Peyer's patch (tissue), 4 donors: Measurements from ENCODE around the gene ALDH4A1. TPM values are rescaled to one million over a fixed set of nuclear protein-coding genes. Genes with fewer than 3 reads are reported as not detected.

Experiments
- DNase-seq, 3 donors: peaks; one replicate each; pipeline ENCODE4 v3.0.0-alpha.2; 2017 to 2019
- H3K27ac ChIP-seq, 4 donors: fragments of 200-600 bp; sonication (generic); one replicate each; pipeline ENCODE4 v1.5.1; 2016 to 2019
- H3K27me3 ChIP-seq, 2 donors: fragments of 200-600 bp; sonication (generic); one replicate each; pipeline ENCODE4 v1.5.1; 2019
- H3K36me3 ChIP-seq, 3 donors: fragments of 200-600 bp; sonication (generic); one replicate each; pipeline ENCODE4 v1.5.1; 2016 to 2019
- H3K4me1 ChIP-seq, 4 donors: fragments of 200-600 bp; sonication (generic); one replicate each; pipeline ENCODE4 v1.5.1; 2016 to 2019
- H3K4me3 ChIP-seq, 4 donors: fragments of 200-600 bp; sonication (generic); 1 replicate in 3 of 4; 2 replicates in 1 of 4; pipeline ENCODE4 v1.5.1; 2016 to 2019; ENCODE audit warnings: mild to moderate bottlenecking in 1 of 4
- H3K9me3 ChIP-seq, 4 donors: fragments of 200-600 bp; sonication (generic); one replicate each; pipeline ENCODE4 v1.5.1; 2016 to 2019; ENCODE audit warnings: mild to moderate bottlenecking in 1 of 4
- CTCF ChIP-seq, 6 experiments: fragments of 450-650 bp in 4 of 6; fragments of 200-600 bp in 2 of 6; sonication (generic) in 1 of 6; IDR thresholded peaks; one replicate each; pipeline ENCODE4 v1.5.1; 2017 to 2019; ENCODE audit warnings: antibody characterized with exemption in 6 of 6, mild to moderate bottlenecking in 3 of 6, moderate library complexity in 1 of 6
- POLR2A ChIP-seq, 2 donors: fragments of 450-650 bp; IDR thresholded peaks; one replicate each; pipeline ENCODE4 v1.5.1; 2017; ENCODE audit warnings: antibody characterized with exemption in 2 of 2, mild to moderate bottlenecking in 2 of 2, moderate library complexity in 2 of 2
- total RNA-seq, 4 donors: library from RNA; depleted of rRNA; stranded (reverse); fragments of >200 nt; gene quantifications; one replicate each; pipeline ENCODE4 v1.1.0, GENCODE V29; 2016

The ALDH4A1 gene
- total RNA-seq, 4 donors from 2014 or later = 2.8 to 5.8 (median 4.1) TPM

- Histone ChIP-seq H3K4me3 (no peak overlapping the region), H3K27me3 (no peaks in the 10 kb centered on the region), H3K9me3 (no peaks in the 10 kb centered on the region), H3K4me1 (peaks cover 0 to 33% (median 0%) of the 10 kb centered on the region in 4 donors), H3K36me3 (peaks cover 0 to 15% (median 0%) of the 10 kb centered on the region in 3 donors), H3K27ac (no peak overlapping the region)
- no peak for TF ChIP-seq CTCF (IDR thresholded peaks at IDR 0.05)
- no peak for TF ChIP-seq POLR2A (IDR thresholded peaks at IDR 0.05)
- DNase-seq = no peak
Observed at GRCh38 chr1:18920931-18921330, 18.6 kb upstream of the ALDH4A1 start.

- peaks cover 0 to 15% (median 0%) of the 10 kb centered on the region in 3 donors for H3K36me3 ChIP-seq
- no peak for TF ChIP-seq CTCF (IDR thresholded peaks at IDR 0.05)
- TF ChIP-seq POLR2A (IDR thresholded peaks at IDR 0.05) = no peak
- H3K4me1 ChIP-seq = peaks cover 0 to 33% (median 0%) of the 10 kb centered on the region in 4 donors
- no peak for DNase-seq
- no peak overlapping the region for H3K4me3 ChIP-seq
- H3K27me3 ChIP-seq = no peaks in the 10 kb centered on the region
- no peak overlapping the region for H3K27ac ChIP-seq
- no peaks in the 10 kb centered on the region for H3K9me3 ChIP-seq
Observed at GRCh38 chr1:18919956-18920355, 17.6 kb upstream of the ALDH4A1 start.

DNA sequence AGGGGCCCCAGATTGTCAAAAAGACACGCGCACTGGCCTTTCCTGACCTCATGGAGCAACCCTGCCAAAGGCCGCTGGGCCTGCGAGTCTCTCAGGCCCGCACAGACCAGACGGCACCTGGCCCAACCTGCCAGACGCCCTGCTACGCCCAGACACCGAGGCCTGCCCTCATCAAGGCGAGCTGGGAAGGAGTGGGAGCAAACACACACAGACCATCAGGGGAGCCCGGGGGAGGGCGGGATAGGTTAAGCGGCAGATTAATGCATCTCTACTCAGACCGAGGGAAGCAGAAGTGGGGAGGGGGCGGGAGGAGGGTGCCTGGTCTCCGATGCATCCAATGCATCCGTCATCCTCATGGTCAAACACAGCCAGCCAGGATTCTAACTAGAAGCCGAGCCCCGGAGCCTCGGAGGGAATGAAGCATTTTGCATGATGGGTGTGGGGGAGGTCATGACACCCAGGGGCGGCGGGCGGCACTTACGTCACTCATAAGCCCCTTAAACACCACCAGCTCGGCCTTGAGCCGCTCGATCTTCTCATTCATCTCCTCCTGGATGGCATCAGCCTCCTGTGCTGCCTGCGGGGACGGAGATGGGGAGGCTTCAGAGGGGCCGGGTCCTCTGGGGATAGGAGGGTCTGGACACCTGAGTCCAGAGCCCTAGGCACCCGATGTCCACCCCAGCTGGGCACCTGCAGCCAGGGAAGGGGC lies 17.0 kb upstream of the ALDH4A1 start:
- peaks cover 0 to 33% (median 0%) of the 10 kb centered on the region in 4 donors for H3K4me1 ChIP-seq
- peaks cover 0 to 15% (median 0%) of the 10 kb centered on the region in 3 donors for H3K36me3 ChIP-seq
- H3K27me3 ChIP-seq = no peaks in the 10 kb centered on the region

DNA sequence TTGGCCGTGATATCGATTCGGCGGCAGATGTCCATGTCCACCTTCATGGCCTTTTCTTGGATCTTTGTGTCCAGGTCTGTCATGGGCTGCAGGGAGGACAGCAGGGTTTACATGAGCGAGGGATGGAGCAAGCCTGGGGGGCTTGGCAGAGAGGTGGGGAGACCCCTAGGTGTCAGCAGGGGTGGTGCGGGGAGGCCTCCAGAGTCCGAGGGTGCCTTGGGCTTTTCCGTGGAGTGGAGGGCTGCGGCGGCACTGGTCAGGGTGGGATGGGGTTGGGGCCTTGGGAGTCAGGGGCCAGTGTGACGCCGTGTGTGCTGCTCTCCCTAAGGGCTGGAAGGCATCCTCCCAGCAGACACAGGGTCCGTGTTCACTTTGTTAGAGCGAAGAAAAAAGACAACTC lies 16.1 kb upstream of the ALDH4A1 start:
- Histone ChIP-seq H3K4me3 (no peak overlapping the region), H3K4me1 (peaks cover 0 to 26% (median 0%) of the 10 kb centered on the region in 4 donors), H3K27ac (no peak overlapping the region), H3K36me3 (peaks cover 0 to 15% (median 0%) of the 10 kb centered on the region in 3 donors), H3K9me3 (no peaks in the 10 kb centered on the region), H3K27me3 (no peaks in the 10 kb centered on the region)
- no peak for TF ChIP-seq POLR2A (IDR thresholded peaks at IDR 0.05)
- no peak for TF ChIP-seq CTCF (IDR thresholded peaks at IDR 0.05)
- no peak for DNase-seq

More for the DNA sequence above, 17.0 kb upstream of the ALDH4A1 start:
- H3K4me3 ChIP-seq = no peak overlapping the region
- TF ChIP-seq CTCF (IDR thresholded peaks at IDR 0.05) (no peak), POLR2A (IDR thresholded peaks at IDR 0.05) (no peak)
- H3K27ac ChIP-seq = no peak overlapping the region
- no peaks in the 10 kb centered on the region for H3K9me3 ChIP-seq
- DNase-seq = no peak

GRCh38 chr1:18917071-18917799 lies 14.9 kb upstream of the ALDH4A1 start:
- Histone ChIP-seq H3K27ac (no peak overlapping the region), H3K36me3 (peaks cover 0 to 15% (median 0%) of the 10 kb centered on the region in 3 donors), H3K4me3 (no peak overlapping the region), H3K9me3 (no peaks in the 10 kb centered on the region), H3K27me3 (no peaks in the 10 kb centered on the region), H3K4me1 (peaks cover 0 to 20% (median 0%) of the 10 kb centered on the region in 4 donors)
- TF ChIP-seq POLR2A (IDR thresholded peaks at IDR 0.05) (no peak), CTCF (IDR thresholded peaks at IDR 0.05) (no peak)
- no peak for DNase-seq
